ENCODE data around the gene HNRNPA2B1.
"Not testable (repeated sequence)": the region's sequence is repeated elsewhere in the genome, so short reads cannot be mapped to it uniquely, and the experiment has no call there.

Gene HNRNPA2B1

DNA sequence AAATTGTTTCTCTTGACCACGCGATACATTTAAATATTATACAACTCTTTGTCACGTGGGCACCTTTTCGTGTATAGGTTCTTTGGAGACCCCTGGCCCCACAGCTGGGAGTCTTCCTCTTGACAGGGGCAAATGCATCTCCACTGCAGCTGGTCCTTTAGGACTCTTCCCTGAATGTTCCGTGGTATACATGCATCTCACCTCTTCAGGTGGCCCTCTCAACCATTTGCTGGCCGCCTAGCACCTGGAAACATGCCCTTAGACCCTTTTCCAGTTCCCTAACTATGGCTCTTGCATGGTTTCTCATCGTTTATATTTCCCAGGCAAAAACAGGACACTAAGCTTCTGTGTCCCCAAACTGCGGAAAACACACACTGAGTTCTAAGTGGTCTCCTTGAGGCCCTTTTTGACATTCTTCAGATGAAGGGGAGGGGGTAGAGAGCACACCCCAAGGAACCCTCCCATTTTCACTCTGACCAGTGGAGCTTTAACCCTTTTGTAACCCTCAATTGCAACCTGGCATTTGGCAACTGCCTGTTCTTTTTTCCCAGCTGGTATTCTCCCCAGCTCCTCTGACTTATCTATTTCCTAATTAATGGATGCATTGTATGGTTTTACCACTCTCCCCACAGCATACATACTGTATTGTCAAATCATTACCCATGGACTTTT lies 20.6 kb downstream of the HNRNPA2B1 start:
- no peak overlapping the region for H3K4me2 ChIP-seq
- no peak for TF ChIP-seq Cebpa-rat (IDR thresholded peaks at IDR 0.05)
- H3K27me3 ChIP-seq: no peaks in the 10 kb centered on the region
- H3K27ac ChIP-seq: no peak overlapping the region
- H4K20me1 ChIP-seq: peaks cover 39% of the 10 kb centered on the region
- H3K9ac ChIP-seq: no peak overlapping the region
- H3K4me1 ChIP-seq: no peaks in the 10 kb centered on the region
- peaks cover 9% of the 10 kb centered on the region; the same call in 1 of the 2 replicates for H3K9me3 ChIP-seq
- H3K4me3 ChIP-seq: no peak overlapping the region
- H3K36me3 ChIP-seq: peaks cover 19% of the 10 kb centered on the region; the same call in 1 of the 2 replicates

DNA sequence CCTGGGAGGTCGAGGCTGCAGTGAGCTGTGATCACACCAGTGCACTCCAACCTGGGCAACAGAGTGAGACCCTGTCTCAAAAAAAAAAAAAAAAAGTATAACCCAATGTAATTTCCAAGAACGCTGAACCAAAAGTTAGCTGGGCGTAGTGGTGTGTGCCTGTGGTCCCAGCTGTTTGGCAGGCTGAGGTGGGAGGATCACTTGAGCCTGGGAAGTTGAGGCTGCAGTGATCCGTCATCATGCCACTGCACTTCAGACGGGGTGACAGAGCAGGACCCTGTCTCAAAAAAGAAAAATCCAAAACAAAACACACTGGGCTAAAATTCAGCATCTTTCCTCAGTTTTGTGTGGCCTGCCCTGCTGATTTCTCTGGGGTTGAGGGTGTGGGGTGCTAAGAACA lies 21.1 kb downstream of the HNRNPA2B1 start:
- no peak overlapping the region for H3K9ac ChIP-seq

DNA sequence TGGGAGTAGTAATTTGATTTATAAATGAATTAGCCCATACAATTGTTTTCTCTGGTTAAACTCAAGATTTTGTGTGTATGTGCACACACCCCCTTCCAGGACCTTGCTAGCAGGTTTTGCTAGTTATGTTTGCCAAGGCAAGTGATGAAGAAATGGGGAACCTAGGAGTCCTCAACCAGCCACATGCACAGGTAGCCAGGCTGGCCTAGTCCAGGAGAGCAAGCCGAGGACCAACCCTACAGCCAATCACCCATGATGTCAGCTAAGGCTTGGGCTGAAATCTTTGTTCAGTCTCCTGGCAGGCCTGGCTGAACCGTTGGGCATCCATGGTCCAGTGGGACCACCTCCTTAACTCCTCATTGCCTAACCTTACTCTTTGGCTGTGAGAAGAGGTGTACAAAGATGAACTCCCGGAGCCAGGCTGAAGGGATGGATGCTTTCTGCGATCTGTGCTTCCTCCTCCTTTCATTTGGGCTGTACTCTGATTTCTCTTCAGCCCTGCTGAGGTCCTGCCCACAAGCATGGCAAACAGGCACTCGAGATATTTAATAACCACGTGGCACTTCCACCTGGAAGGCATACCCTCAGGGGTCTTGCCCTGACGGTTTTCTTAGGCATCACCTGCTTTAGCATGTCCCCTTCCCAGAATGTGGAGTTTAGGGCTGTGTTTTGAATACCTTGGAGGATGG lies 22.1 kb downstream of the HNRNPA2B1 start:
- Histone ChIP-seq H3K9me3 (peaks cover 9% of the 10 kb centered on the region; the same call in 1 of the 2 replicates), H3K4me1 (no peaks in the 10 kb centered on the region), H3K9ac (no peak overlapping the region), H3K27me3 (no peaks in the 10 kb centered on the region), H4K20me1 (peaks cover 23% of the 10 kb centered on the region), H3K27ac (no peak overlapping the region), H3K4me2 (no peak overlapping the region), H3K4me3 (no peak overlapping the region), H3K36me3 (peaks cover 14% of the 10 kb centered on the region; the same call in 1 of the 2 replicates)
- TF ChIP-seq Cebpa-rat (IDR thresholded peaks at IDR 0.05): no peak

More for the DNA sequence above, 21.1 kb downstream of the HNRNPA2B1 start:
- Histone ChIP-seq H3K27me3 (no peaks in the 10 kb centered on the region), H3K4me2 (no peak overlapping the region), H3K4me3 (no peak overlapping the region), H3K36me3 (peaks cover 14% of the 10 kb centered on the region; the same call in 1 of the 2 replicates), H3K27ac (no peak overlapping the region), H3K9me3 (peaks cover 9% of the 10 kb centered on the region; the same call in 1 of the 2 replicates), H3K4me1 (no peaks in the 10 kb centered on the region), H4K20me1 (peaks cover 33% of the 10 kb centered on the region)
- no peak for TF ChIP-seq Cebpa-rat (IDR thresholded peaks at IDR 0.05)

DNA sequence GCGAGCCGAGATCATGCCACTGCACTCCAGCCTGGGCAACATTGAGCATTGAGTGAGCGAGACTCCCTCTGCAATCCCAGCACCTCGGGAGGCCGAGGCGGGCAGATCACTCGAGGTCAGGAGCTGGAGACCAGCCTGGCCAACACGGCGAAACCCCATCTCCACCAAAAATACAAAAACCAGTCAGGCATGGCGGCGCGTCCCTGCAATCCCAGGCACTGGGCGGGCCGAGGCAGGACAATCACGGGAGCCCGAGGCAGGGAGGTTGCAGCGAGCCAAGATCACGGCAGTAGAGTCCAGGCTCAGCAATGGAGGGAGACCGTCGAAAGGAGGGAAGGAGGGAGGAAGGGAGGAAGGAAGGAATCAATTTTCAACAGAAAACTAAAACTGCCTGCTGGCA lies 23.3 kb downstream of the HNRNPA2B1 start:
- not testable (repeated sequence) for H3K9me3 ChIP-seq, H3K4me1 ChIP-seq, H3K27me3 ChIP-seq, H3K4me3 ChIP-seq, H3K4me2 ChIP-seq, H3K27ac ChIP-seq, H3K9ac ChIP-seq
- H4K20me1 ChIP-seq: 0 out of 2 replicates have a peak, but pooled peaks cover 14% of the 10 kb centered on the region
- H3K36me3 ChIP-seq: peaks cover 14% of the 10 kb centered on the region; the same call in 1 of the 2 replicates

DNA sequence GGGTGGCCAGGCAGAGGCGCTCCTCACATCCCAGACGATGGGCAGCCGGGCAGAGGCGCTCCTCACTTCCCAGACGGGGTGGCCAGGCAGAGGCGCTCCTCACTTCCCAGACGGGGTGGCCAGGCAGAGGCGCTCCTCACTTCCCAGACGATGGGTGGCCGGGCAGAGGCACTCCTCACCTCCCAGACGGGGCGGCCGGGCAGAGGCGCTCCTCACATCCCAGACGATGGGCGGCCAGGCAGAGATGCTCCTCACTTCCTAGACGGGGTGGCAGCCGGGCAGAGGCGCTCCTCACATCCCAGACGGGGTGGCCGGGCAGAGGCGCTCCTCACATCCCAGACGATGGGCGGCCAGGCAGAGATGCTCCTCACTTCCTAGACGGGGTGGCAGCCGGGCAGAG lies 23.9 kb downstream of the HNRNPA2B1 start:
- H3K4me3 ChIP-seq, H3K4me2 ChIP-seq, H3K27ac ChIP-seq, H3K4me1 ChIP-seq, H3K9ac ChIP-seq, H3K27me3 ChIP-seq: not testable (repeated sequence)
- Histone ChIP-seq H3K9me3 (peaks cover 11% of the 10 kb centered on the region; the same call in 1 of the 2 replicates), H3K36me3 (peaks cover 15% of the 10 kb centered on the region), H4K20me1 (0 out of 2 replicates have a peak, but pooled peaks cover 14% of the 10 kb centered on the region)

DNA sequence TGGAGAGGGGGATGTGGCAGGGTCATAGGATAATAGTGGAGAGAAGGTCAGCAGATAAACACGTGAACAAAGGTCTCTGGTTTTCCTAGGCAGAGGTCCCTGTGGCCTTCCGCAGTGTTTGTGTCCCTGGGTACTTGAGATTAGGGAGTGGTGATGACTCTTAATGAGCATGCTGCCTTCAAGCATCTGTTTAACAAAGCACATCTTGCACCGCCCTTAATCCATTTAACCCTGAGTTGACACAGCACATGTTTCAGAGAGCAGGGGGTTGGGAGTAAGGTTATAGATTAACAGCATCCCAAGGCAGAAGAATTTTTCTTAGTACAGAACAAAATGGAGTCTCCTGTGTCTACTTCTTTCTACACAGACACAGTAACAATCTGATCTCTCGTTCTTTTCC lies 24.6 kb downstream of the HNRNPA2B1 start:
- H3K4me2 ChIP-seq, H3K4me1 ChIP-seq, H3K27ac ChIP-seq, H3K4me3 ChIP-seq, H3K9ac ChIP-seq, H3K27me3 ChIP-seq: not testable (repeated sequence)
- Histone ChIP-seq H3K9me3 (peaks cover 18% of the 10 kb centered on the region; the same call in 1 of the 2 replicates), H4K20me1 (0 out of 2 replicates have a peak, but pooled peaks cover 14% of the 10 kb centered on the region), H3K36me3 (peaks cover 23% of the 10 kb centered on the region)

DNA sequence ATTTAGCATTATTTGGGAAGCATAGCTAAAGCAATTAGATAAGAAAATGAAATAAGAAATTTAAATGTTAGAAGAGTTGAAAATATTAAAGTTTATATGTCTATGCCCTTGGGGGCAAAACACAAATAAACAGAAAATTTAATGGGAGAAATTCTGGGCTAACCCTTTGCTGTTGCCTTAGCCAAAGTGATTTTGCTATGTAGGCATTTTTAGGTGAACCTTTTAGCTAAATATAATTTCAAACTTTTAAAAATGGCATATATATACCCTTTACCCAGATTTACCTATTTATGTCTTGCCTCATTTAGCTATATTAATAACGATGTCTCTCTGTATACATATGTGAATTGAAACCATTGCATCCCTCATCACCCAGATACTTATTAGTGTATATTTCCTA lies 28.5 kb downstream of the HNRNPA2B1 start:
- no peaks in the 10 kb centered on the region for H3K27me3 ChIP-seq

DNA sequence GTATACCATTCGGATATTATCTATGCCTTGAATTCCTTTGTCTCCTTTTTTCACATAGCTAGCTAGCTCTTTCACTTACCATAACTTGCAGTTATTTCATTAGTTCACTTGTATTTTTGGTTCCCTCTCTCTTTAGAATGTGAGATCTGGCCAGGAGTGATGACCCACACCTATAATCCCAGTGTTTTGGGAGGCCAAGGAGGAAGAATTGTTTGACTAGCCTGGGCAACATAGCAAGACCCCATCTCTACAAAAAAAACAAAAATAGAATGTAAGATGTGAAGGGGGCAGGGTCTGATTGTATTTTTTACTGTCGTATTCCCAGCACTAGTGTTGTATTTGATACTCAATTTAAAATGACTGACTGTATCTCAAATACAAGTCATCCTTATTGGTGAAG lies 28.9 kb downstream of the HNRNPA2B1 start:
- no peak overlapping the region for H3K27ac ChIP-seq
- peaks cover 30% of the 10 kb centered on the region for H3K36me3 ChIP-seq
- H4K20me1 ChIP-seq: peaks cover 8% of the 10 kb centered on the region
- H3K4me2 ChIP-seq: no peak overlapping the region
- H3K4me3 ChIP-seq: no peak overlapping the region
- no peaks in the 10 kb centered on the region for H3K4me1 ChIP-seq
- no peaks in the 10 kb centered on the region for H3K27me3 ChIP-seq
- no peak for TF ChIP-seq Cebpa-rat (IDR thresholded peaks at IDR 0.05)
- peaks cover 14% of the 10 kb centered on the region; the same call in 1 of the 2 replicates for H3K9me3 ChIP-seq
- H3K9ac ChIP-seq: no peak overlapping the region

More for the DNA sequence above, 28.5 kb downstream of the HNRNPA2B1 start:
- Histone ChIP-seq H3K4me3 (no peak overlapping the region), H3K27ac (no peak overlapping the region), H3K4me2 (no peak overlapping the region), H3K4me1 (no peaks in the 10 kb centered on the region), H3K9ac (no peak overlapping the region), H3K36me3 (peaks cover 26% of the 10 kb centered on the region), H4K20me1 (peaks cover 4% of the 10 kb centered on the region; the same call in 1 of the 2 replicates), H3K9me3 (peaks cover 14% of the 10 kb centered on the region; the same call in 1 of the 2 replicates)
- TF ChIP-seq Cebpa-rat (IDR thresholded peaks at IDR 0.05): no peak

DNA sequence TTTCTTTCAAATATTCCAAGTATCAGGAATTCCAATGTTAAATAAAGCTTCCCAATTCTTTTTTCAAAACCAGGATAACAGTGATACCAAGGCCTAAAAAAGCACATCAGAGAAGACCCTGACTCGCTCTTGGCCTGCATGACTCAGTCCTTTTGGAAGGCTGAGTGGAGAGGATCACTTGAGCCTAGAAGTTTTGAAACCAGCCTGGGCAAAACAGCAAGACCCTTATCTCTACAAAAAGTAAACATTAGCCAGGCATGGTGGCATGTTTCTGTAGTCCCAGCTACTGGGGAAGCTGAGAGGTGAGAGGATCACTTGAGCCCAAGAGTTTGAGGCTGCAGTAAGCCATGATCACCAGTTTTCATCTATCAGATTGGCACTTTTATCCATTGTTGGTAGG lies 29.9 kb downstream of the HNRNPA2B1 start:
- no peak overlapping the region for H3K4me3 ChIP-seq
- H3K27ac ChIP-seq: no peak overlapping the region
- H3K27me3 ChIP-seq: no peaks in the 10 kb centered on the region
- H3K36me3 ChIP-seq: peaks cover 33% of the 10 kb centered on the region
- no peaks in the 10 kb centered on the region for H3K4me1 ChIP-seq
- TF ChIP-seq Cebpa-rat (IDR thresholded peaks at IDR 0.05): no peak
- H3K9ac ChIP-seq: no peak overlapping the region
- H3K9me3 ChIP-seq: peaks cover 14% of the 10 kb centered on the region; the same call in 1 of the 2 replicates
- peaks cover 16% of the 10 kb centered on the region for H4K20me1 ChIP-seq
- no peak overlapping the region for H3K4me2 ChIP-seq

DNA sequence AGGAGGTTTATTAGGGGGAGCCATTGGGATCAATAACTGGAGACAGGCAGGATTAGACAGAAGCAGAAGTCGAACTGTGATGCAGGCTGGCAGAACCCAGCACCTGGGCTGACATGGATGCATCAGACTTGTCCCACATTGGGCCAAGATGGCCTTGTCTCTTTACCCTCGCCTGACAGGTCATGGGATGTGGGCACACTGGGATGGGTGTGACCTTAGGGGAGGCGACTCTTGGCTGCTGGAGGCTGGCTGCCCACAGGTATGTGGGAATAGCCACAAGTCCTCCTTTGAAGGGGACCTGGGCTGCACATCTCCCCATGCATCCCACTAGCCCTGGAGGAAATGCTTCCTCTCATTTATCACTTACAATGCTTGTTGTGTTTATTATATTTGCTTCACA lies 31.3 kb downstream of the HNRNPA2B1 start:
- Histone ChIP-seq H3K4me3 (no peak overlapping the region), H3K4me2 (no peak overlapping the region), H3K4me1 (no peaks in the 10 kb centered on the region), H3K27me3 (no peaks in the 10 kb centered on the region), H3K9me3 (peaks cover 8% of the 10 kb centered on the region; the same call in 1 of the 2 replicates), H3K27ac (no peak overlapping the region), H3K9ac (no peak overlapping the region), H4K20me1 (peaks cover 16% of the 10 kb centered on the region), H3K36me3 (peaks cover 33% of the 10 kb centered on the region)
- TF ChIP-seq Cebpa-rat (IDR thresholded peaks at IDR 0.05): no peak

All from BLaER1 (cell line).